A673 (cell line): ENCODE data around the gene PLCE1.

Experiments
- EZH2 ChIP-seq: fragments of 200-600 bp; sonication (generic); IDR thresholded peaks from 2 replicates; pipeline ENCODE4 v1.6.1; 2017; ENCODE audit warnings: borderline replicate concordance, low read depth, mild to moderate bottlenecking, mixed read lengths, antibody characterized with exemption, low read length; ENCODE audit not compliant: poor library complexity, severe bottlenecking
- TF ChIP-seq, protein P1 (sequence below): fragments of 300-800, 200-600 bp; sonication (generic); conservative IDR thresholded peaks from 2 replicates; pipeline ENCODE4 v1.5.1; 2017; ENCODE audit warnings: low read depth, mild to moderate bottlenecking, antibody characterized with exemption, low read length, moderate library complexity, mixed read lengths

GRCh38 chr10:93962973-93963372, 30.8 kb upstream of the PLCE1 start:
- TF ChIP-seq, protein P1, sequence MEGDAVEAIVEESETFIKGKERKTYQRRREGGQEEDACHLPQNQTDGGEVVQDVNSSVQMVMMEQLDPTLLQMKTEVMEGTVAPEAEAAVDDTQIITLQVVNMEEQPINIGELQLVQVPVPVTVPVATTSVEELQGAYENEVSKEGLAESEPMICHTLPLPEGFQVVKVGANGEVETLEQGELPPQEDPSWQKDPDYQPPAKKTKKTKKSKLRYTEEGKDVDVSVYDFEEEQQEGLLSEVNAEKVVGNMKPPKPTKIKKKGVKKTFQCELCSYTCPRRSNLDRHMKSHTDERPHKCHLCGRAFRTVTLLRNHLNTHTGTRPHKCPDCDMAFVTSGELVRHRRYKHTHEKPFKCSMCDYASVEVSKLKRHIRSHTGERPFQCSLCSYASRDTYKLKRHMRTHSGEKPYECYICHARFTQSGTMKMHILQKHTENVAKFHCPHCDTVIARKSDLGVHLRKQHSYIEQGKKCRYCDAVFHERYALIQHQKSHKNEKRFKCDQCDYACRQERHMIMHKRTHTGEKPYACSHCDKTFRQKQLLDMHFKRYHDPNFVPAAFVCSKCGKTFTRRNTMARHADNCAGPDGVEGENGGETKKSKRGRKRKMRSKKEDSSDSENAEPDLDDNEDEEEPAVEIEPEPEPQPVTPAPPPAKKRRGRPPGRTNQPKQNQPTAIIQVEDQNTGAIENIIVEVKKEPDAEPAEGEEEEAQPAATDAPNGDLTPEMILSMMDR, result no peak
- no peak for TF ChIP-seq EZH2
